GM23338 (cell line): ENCODE data around the gene TMEM212.

ENCODE experiments used
- CREB1 ChIP-seq: fragments of 250-450 bp; sonication (Bioruptor Pico); IDR thresholded peaks from 2 replicates; pipeline ENCODE4 v1.5.0; 2020; ENCODE audit warnings: low read depth, mild to moderate bottlenecking, moderate library complexity
- CTCF ChIP-seq, 2 experiments: fragments of 200-600 bp in 1 of 2; sonication (generic) in 1 of 2; conservative IDR thresholded peaks; 2 replicates each; pipeline versions ENCODE4 v1.5.1 to v1.6.1; 2016 to 2017; ENCODE audit warnings: antibody characterized with exemption in 2 of 2, low read depth in 2 of 2, mild to moderate bottlenecking in 2 of 2, moderate library complexity in 1 of 2
- EZH2 ChIP-seq: fragments of 200-600 bp; sonication (generic); IDR thresholded peaks from one replicate; pipeline ENCODE4 v1.8.0; 2017; ENCODE audit warnings: antibody characterized with exemption, mild to moderate bottlenecking, low read depth; ENCODE audit not compliant: unreplicated experiment
- EZH2phosphoT487 ChIP-seq: fragments of 200-600 bp; sonication (generic); IDR thresholded peaks from one replicate; pipeline ENCODE4 v1.8.1; 2018; ENCODE audit warnings: antibody characterized with exemption; ENCODE audit not compliant: unreplicated experiment
- JUNB ChIP-seq: IDR thresholded peaks from one replicate; pipeline ENCODE4 v1.6.1; 2016; ENCODE audit warnings: antibody characterized with exemption; ENCODE audit not compliant: unreplicated experiment
- POLR2AphosphoS5 ChIP-seq: IDR thresholded peaks from 2 replicates; pipeline ENCODE4 v1.6.1; 2016; ENCODE audit warnings: antibody characterized with exemption, low read depth
- REST ChIP-seq: IDR thresholded peaks from one replicate; pipeline ENCODE4 v1.6.1; 2018; ENCODE audit warnings: antibody characterized with exemption; ENCODE audit not compliant: unreplicated experiment
- ZNF331 ChIP-seq: fragments of 250-450 bp; sonication (Bioruptor Pico); IDR thresholded peaks from 2 replicates; pipeline ENCODE4 v1.5.0; 2020; ENCODE audit warnings: low read depth, mild to moderate bottlenecking, moderate library complexity

GRCh38 chr3:171841620-171842000 is 1.5 kb upstream of the TMEM212 start:
- no peak for TF ChIP-seq POLR2AphosphoS5
- TF ChIP-seq CTCF (conservative IDR thresholded peaks at IDR 0.05; ENCODE audit: low read depth in 2 of 2), result no peak
- no peak for TF ChIP-seq REST
- TF ChIP-seq CREB1, result no peak
- no peak for TF ChIP-seq EZH2phosphoT487
- TF ChIP-seq JUNB, result no peak
- TF ChIP-seq EZH2, result no peak
- TF ChIP-seq ZNF331 (CRISPR knock-in tag), result no peak
